GM18511 (cell line): Measurements from ENCODE around the gene CHGA.

Experiments
- ATAC-seq: cut with Tn5 transposase; IDR thresholded peaks from one replicate; pipeline ENCODE4 v1.9.1; 2021; ENCODE audit warnings: mild to moderate bottlenecking, moderate library complexity; ENCODE audit not compliant: unreplicated experiment

CHGA gene

DNA sequence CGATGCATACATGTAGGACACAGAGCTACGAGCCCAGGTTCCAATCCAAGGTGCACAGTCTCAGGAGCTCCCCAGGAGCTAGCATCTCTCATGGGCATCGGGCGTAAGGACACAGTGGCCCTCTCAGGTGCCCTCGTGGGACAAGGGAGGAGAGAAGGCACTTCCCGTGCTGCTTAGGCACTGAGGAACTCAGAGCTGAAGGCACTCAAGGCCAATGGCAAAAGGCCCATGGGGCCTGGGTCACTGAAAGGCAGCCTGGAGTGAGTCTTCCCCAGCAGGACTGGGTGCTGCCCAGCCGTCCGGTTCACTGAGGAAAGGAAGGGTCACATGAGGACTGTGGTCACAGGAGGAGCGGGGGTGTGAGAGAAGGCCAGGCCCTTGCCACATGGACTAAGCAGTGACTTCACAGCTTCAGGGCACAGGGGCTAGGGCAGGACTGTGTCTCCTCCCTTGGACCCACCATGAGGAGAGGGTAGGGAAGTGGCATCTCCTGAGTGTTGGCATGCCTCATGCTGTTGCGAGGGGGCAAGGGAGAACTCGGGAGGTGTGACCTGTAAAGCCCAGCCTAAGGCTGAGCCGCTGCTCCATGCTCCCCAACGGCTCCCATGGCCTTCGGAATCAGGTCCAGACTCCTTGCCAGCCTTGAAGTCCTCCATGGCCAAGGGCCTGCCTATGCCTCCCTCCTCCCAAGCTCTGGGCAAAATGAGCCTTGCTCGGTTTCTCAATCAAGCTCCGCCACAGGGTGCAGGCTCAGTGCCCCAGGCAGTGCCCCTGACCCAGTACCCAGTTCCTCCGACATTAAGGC, 51.8 kb downstream of the CHGA start:
- no peak for ATAC-seq

DNA sequence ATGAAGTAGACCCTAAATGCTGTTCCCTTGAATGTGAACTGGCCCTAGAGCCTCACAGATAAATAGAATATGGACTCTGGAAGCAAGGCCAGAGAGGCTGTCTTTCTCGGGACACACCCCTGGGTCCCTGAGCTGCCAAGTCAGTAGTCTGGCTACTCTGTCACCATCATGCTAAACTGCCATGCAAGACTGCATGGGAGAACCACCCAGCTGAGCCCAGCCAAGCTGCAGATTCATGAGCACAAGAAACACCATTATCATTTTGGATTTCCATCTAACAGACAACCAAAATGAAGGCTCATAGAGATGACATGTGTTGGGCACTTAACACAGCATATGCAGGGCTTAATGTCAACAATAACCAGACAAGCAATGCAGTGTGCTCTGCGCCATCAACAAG, 53.3 kb downstream of the CHGA start:
- ATAC-seq: no peak

DNA sequence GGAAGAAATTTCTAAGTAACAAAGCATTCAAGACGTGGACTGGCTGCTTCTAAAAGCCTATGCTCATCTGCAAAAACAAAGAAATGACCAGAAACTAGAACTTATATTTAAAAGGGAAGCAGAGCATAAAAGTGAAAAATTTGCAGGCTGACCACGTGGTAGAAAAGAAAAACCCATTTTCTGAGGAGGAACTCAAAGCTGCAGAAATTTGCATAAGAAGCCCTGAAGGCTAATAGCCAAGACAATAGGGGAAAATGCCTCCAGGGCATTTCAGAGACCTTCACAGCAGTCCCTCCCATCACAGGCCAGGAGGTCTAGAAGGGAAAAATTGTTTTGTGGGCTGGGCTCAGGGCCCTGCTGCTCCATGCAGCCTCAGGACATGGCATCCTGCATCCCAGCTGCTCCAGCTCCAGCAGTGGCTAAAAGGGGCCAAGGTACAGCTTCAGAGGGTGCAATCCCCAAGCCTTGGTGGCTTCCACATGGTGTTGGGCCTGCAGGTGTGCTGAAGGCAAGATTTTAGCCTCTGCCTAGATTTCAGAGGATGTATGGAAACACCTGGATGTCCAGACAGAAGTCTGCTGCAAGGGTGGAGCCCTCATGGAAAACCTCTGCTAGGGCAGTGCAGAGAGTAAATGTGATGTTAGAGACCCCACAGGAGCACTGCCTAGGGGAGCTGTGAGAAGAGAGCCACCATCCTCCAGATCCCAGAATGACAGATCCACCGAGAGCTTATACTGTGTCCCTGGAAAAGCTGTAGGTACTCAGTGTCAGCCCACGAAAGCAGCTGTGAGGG, 55.5 kb downstream of the CHGA start:
- ATAC-seq: no peak

- ATAC-seq: no peak
Measured at GRCh38 chr14:92980866-92981265, 57.9 kb downstream of the CHGA start.

DNA sequence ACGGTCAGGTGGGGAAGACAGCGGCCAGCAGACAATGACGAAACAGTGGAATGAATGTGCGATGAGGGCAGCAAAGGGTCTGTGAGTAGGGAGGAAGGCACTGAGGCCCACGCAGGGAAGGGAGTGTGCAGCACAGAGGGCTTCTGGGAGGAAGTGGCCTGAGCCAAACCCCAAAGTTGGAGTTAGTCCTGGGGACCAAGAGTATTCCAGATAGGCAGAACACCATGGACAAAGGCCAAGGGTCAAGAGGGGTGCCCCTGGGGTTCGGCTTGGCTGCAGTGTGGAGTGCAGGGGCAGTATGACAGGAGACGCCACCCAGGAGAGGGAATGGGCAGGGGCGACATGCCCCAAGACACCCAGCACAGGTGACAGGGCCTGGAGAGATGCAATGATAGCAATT, 58.8 kb downstream of the CHGA start:
- ATAC-seq: no peak

- no peak for ATAC-seq
Measured at GRCh38 chr14:92982956-92983355, 60.0 kb downstream of the CHGA start.

GRCh38 chr14:92984082-92984788, 61.3 kb downstream of the CHGA start:
- no peak for ATAC-seq
